Heart right ventricle (tissue), 16 donors: ENCODE data around the gene TIMM8A. TPM values are rescaled to one million over a fixed set of nuclear protein-coding genes. Genes with fewer than 3 reads are reported as not detected.
"Not testable (repeated sequence)": the region's sequence is repeated elsewhere in the genome, so short reads cannot be mapped to it uniquely, and the experiment has no call there.

Experiments
- ATAC-seq, 8 donors: fragments of 200-7000 bp; cut with Tn5 transposase; one replicate each; pipeline ENCODE4 v1.9.1; 2020; ENCODE audit warnings: mild to moderate bottlenecking in 8 of 8, moderate library complexity in 8 of 8, moderate number of reproducible peaks in 1 of 8
- DNase-seq, 2 donors: peaks; one replicate each; pipeline ENCODE4 v3.0.0-alpha.2; 2020
- H3K27ac ChIP-seq, 10 donors: fragments of 200-600 bp; sonication (generic) in 2 of 10; one replicate each; pipeline versions ENCODE4 v1.5.0 to v1.8.0; 2020 to 2022; ENCODE audit warnings: mild to moderate bottlenecking in 3 of 10
- H3K27me3 ChIP-seq, 7 donors: fragments of 200-600 bp; one replicate each; pipeline ENCODE4 v1.8.0; 2021 to 2022; ENCODE audit warnings: mild to moderate bottlenecking in 2 of 7
- H3K36me3 ChIP-seq, 9 donors: fragments of 200-600 bp; sonication (generic) in 1 of 9; one replicate each; pipeline versions ENCODE4 v1.5.0 to v1.8.0; 2020 to 2022; ENCODE audit warnings: mild to moderate bottlenecking in 2 of 9
- H3K4me1 ChIP-seq, 9 donors: fragments of 200-600 bp; sonication (generic) in 1 of 9; one replicate each; pipeline versions ENCODE4 v1.5.0 to v1.8.0; 2020 to 2022; ENCODE audit warnings: mild to moderate bottlenecking in 4 of 9
- H3K4me3 ChIP-seq, 10 donors: fragments of 200-600 bp; sonication (generic) in 2 of 10; one replicate each; pipeline versions ENCODE4 v1.5.0 to v1.8.0; 2020 to 2022; ENCODE audit warnings: mild to moderate bottlenecking in 7 of 10, moderate library complexity in 2 of 10
- H3K9me3 ChIP-seq, 11 donors: fragments of 200-600 bp in 10 of 11; sonication (generic) in 2 of 11; one replicate each; pipeline versions ENCODE4 v1.5.0 to v1.8.0; 2013 to 2022; ENCODE audit warnings: mild to moderate bottlenecking in 2 of 11, control low read depth in 1 of 11, moderate library complexity in 1 of 11
- CTCF ChIP-seq, 9 donors: fragments of 200-600 bp; sonication (generic) in 2 of 9; IDR thresholded peaks; one replicate each; pipeline versions ENCODE4 v1.5.0 to v1.8.0; 2021 to 2022; ENCODE audit warnings: antibody characterized with exemption in 9 of 9, mild to moderate bottlenecking in 5 of 9, moderate library complexity in 1 of 9
- WGBS, 2 donors: extraction: QIAGEN DNeasy Blood & Tissue Kit; methylation state at CpG; one replicate each; pipeline ENCODE4 v1.1.7; 2013; ENCODE audit warnings: inconsistent platforms in 1 of 2; 5-methylcytosine and 5-hydroxymethylcytosine counted together
- intact Hi-C, 10 donors: fragments of 100-400 bp; cut with DNase I; formaldehyde crosslinking; loops; one replicate each; pipeline versions ENCODE4 v1.11.1 to v1.14.2; 2022
- polyA plus RNA-seq, 2 donors: library from polyadenylated mRNA; stranded (reverse); fragments of 200-250 nt; gene quantifications; one replicate each; pipeline ENCODE4 v1.2.3, GENCODE V29; 2013
- total RNA-seq, 10 donors: library from RNA; stranded (reverse); fragmentation: NEBNext Ultra II Directional in 3 of 10; extraction: Animal tissue kit (Norgen Biotek cat#: 25700) in 3 of 10; gene quantifications; one replicate each; pipeline versions ENCODE4 v1.2.1 to v1.2.4, GENCODE V29; 2021 to 2023
- donor health status: Arrhythmogenic right ventricular cardiomyopathy.
- donor health status: ischemic (EF 13 %, LVEDD 7.1; RV severe dilation, severe dysfunction).
- donor health status: healthy with polysubstance abuse.
- donor health status: DM: no; HTN: yes; CAD: no.
- donor health status: DM: no; HTN: no; CAD: no.
- donor health status: ischemic (EF 25% LVEDD 6.9; RV normal size, moderate dysfunction).
- donor health status: ischemic (EF 25% LVEDD 5.7; RV mildly dilated, moderate dysfunction).
- donor health status: healthy.
- donor health status: DM: yes; HTN: yes; CAD: no.
- donor health status: Ischemic cardiomyopathy.
- donor health status: ischemic (EF 35%, LVEDD 5.7; RV mildly dilated, moderate dysfunction).
- donor health status: nonischemic (EF 11% LVEDD 7.7; RV severe dilation, severe dysfunction).
- donor health status: DM: yes; HTN: yes; CAD: no.
- donor health status: PGD.
- donor health status: ischemic (EF 29% LVEDD 5.4; RV normal size, mild dysfunction).
- donor health status: nonischemic (EF 23%, LVEDD 6.1; RV moderate dilation, normal function).

The TIMM8A gene
- total and polyA plus RNA-seq, 12 donors, result 6.8 to 28.2 (median 19.2) TPM

- Histone ChIP-seq H3K36me3 (peaks cover 0 to 20% (median 0%) of the 10 kb centered on the region in 9 donors), H3K4me1 (peaks cover 0 to 15% (median 4%) of the 10 kb centered on the region in 9 donors), H3K27ac (peak overlapping the region; percentile 5 to 93 (median 87)), H3K4me3 (peak overlapping the region; percentile 44 to 80 (median 69)), H3K27me3 (no peaks in the 10 kb centered on the region), H3K9me3 (no peaks in the 10 kb centered on the region)
- DNase-seq, result peak in 1 of 2 donors; percentile 2
- WGBS, 2 donors, result 0 to 1% methylated on average over 14 of the region's 14 CpGs
- peak in 7 of 8 donors; percentile 11 to 54 (median 36) for ATAC-seq
- TF ChIP-seq CTCF (IDR thresholded peaks at IDR 0.05), result no peak
- intact Hi-C loops, result no loop called here
Measured at GRCh38 chrX:101347859-101348451, 587 bp downstream of the TIMM8A start.

DNA sequence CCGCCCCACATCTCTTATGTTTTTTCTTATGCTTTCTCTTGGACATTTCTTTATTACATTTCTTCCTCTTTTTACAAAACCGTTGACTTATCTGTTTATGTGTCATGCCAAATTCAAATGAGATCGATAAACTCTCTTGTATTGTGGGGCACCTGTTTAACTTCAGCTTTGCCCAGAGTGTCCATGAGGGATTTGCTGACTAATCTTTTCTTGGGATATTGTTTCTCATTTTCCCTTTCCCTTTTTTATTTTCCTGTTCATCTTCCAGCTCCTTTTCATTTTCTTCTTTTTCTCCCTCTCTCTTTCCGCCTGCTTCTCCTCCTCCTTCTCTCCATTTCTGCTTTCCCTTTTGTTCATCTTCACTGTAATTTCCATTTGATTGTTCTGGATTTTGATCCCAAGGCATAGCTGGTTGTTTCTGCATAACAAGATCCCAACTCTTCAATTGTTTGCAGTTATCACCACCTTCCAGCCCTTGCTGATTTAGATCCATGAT lies 10.7 kb downstream of the TIMM8A start:
- no peak for DNase-seq
- Histone ChIP-seq H3K4me1 (no peaks in the 10 kb centered on the region), H3K27me3 (no peaks in the 10 kb centered on the region), H3K27ac (no peak overlapping the region), H3K36me3 (no peaks in the 10 kb centered on the region), H3K4me3 (no peak overlapping the region), H3K9me3 (no peaks in the 10 kb centered on the region)
- TF ChIP-seq CTCF (IDR thresholded peaks at IDR 0.05), result no peak
- intact Hi-C loops, result no loop called here
- WGBS, 2 donors, result 87% methylated on average over 4 of the region's 4 CpGs
- no peak for ATAC-seq

DNA sequence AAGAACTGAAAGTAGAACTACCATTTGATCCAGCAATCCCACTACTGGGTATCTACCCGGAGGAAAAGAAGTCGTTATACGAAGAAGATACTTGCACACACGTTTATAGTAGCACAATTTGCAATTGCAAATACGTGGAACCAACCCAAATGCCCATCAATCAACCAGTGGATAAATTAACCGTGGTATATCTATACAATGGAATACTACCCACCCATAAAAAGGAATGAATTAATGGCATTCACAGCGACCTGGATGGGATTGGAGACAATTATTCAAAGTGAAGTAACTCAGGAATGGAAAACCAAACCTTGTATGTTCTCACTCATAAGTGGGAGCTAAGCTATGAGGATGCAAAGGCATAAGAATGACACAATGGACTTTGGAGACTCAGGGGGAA lies 14.2 kb downstream of the TIMM8A start:
- H3K4me1 ChIP-seq, ATAC-seq, H3K4me3 ChIP-seq, H3K9me3 ChIP-seq, intact Hi-C loops, H3K27ac ChIP-seq, H3K27me3 ChIP-seq, H3K36me3 ChIP-seq, DNase-seq: not testable (repeated sequence)
- WGBS, 2 donors, result 69 to 81% methylated on average over 7 of the region's 7 CpGs

- ATAC-seq, DNase-seq, intact Hi-C loops, H3K4me1 ChIP-seq, H3K36me3 ChIP-seq, H3K27me3 ChIP-seq, H3K9me3 ChIP-seq, H3K4me3 ChIP-seq, H3K27ac ChIP-seq: not testable (repeated sequence)
- 82 to 85% methylated on average over 3 of the region's 3 CpGs for WGBS, 2 donors
Measured at GRCh38 chrX:101326600-101326999, 21.9 kb downstream of the TIMM8A start.

DNA sequence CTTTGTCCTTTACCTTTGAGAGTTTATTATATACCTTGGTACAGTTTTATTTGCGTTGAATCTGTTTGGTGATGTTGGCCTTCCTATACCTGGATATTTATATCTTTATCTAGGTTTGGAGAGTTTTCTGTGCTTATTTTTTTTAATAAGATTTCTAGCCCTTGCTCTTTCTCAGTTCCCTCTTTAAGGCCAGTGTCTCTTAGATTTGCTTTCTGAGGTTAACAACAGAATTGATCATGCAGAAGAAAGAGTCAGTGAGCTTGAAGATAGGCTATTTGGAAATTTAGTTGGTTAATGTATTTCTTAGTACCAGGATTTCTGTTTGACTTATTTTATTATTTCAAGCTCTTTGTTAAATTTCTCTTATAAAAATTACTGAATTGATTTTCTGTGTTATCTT lies 44.8 kb downstream of the TIMM8A start:
- Histone ChIP-seq H3K4me1 (no peaks in the 10 kb centered on the region), H3K27me3 (peaks cover 0 to 18% (median 0%) of the 10 kb centered on the region in 7 donors), H3K36me3 (no peaks in the 10 kb centered on the region), H3K4me3 (no peak overlapping the region), H3K9me3 (no peaks in the 10 kb centered on the region), H3K27ac (no peak overlapping the region)
- intact Hi-C loops, result no loop called here
- no peak for DNase-seq
- 86% methylated on average over 1 of the region's 1 CpG for WGBS, 2 donors
- no peak for TF ChIP-seq CTCF (IDR thresholded peaks at IDR 0.05)
- ATAC-seq, result no peak

Other genes with a start within 250 kb of the TIMM8A start
- gene DRP2, start 129.0 kb downstream of the TIMM8A start, total RNA-seq, result under 1 TPM in 5 of 10 donors, not detected in 5; 0.04 to 0.24 (median 0.09) TPM
- under 1 TPM; 0.01 to 0.07 TPM for gene DRP2, start 129.0 kb downstream of the TIMM8A start, polyA plus RNA-seq
- gene TAF7L, start 57.4 kb downstream of the TIMM8A start, total RNA-seq, result under 1 TPM in 1 of 10 donors, not detected in 9; 0.15 TPM
- under 1 TPM in 1 of 2 donors, not detected in 1; 0.01 TPM for gene TAF7L, start 57.4 kb downstream of the TIMM8A start, polyA plus RNA-seq
- gene BTK, start 37.4 kb upstream of the TIMM8A start, total RNA-seq, result 1 to 10 TPM in 7 of 10 donors, under 1 TPM in 3; 0.47 to 7.0 (median 1.6) TPM
- 1 to 10 TPM; 1.2 to 1.6 TPM for gene BTK, start 37.4 kb upstream of the TIMM8A start, polyA plus RNA-seq
- gene RPL36A, start 42.3 kb upstream of the TIMM8A start, total RNA-seq, result 10 to 100 TPM; 30.8 to 98.9 (median 53.9) TPM
- gene RPL36A, start 42.3 kb upstream of the TIMM8A start, polyA plus RNA-seq, result 1,000 to 10,000 TPM; 1,515 to 2,119 TPM
- gene GLA, start 59.2 kb upstream of the TIMM8A start, total RNA-seq, result 10 to 100 TPM in 3 of 10 donors, 1 to 10 TPM in 7; 6.0 to 22.3 (median 8.6) TPM
- 10 to 100 TPM; 20.7 to 33.9 TPM for gene GLA, start 59.2 kb upstream of the TIMM8A start, polyA plus RNA-seq
- 10 to 100 TPM; 49.2 to 74.9 (median 60.8) TPM for gene HNRNPH2, start 59.5 kb upstream of the TIMM8A start, total RNA-seq
- gene HNRNPH2, start 59.5 kb upstream of the TIMM8A start, polyA plus RNA-seq, result 10 to 100 TPM; 30.7 to 50.0 TPM
- gene ARMCX4, start 136.7 kb upstream of the TIMM8A start, total RNA-seq, result 1 to 10 TPM; 3.5 to 8.8 (median 5.5) TPM
- 10 to 100 TPM in 1 of 2 donors, 1 to 10 TPM in 1; 4.6 to 21.9 TPM for gene ARMCX4, start 136.7 kb upstream of the TIMM8A start, polyA plus RNA-seq
- gene ARMCX1, start 201.8 kb upstream of the TIMM8A start, total RNA-seq, result 10 to 100 TPM; 33.3 to 51.9 (median 37.7) TPM
- 10 to 100 TPM; 13.7 to 16.1 TPM for gene ARMCX1, start 201.8 kb upstream of the TIMM8A start, polyA plus RNA-seq